Pons (tissue), 1 donor: ENCODE data around the gene ADGRD1.

ENCODE experiments used
- DNase-seq: peaks from one replicate; pipeline ENCODE4 v3.0.0-alpha.2; 2016; ENCODE audit warnings: low spot score

Gene ADGRD1

DNA sequence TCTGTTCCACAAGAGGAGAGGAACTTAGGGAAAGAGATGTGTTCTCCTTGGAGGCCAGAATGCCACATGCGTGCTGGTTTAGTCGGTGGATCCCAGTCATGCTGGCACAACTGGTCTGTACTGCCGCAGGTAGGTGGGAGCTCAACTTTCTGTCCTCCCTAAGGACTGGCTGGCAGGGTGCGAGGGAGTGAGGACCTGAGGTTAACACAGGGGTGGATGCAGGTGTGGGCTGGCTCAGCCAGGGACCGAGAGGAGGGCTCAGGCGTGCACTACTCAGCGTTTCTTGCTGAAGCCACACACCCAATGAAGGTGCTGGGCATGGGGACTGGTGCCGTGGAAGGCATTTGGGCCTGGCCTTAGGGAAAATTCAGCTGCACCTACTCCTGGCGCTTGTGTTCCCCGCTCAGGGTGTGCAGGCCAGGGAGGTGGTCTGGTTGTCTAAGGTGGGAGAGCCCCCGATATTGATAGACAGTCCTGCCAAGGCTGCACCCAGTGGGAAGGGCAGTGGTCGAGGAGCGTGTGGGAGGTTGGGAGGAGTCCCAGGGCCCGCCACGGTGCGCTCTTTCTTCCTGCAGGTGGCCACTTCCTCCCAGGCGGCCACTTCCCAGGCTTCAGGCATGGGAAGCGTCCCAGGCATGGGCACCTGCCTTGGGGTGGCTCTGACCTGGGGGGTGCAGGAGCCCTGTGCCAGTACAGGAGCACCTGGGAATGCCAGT lies 138.4 kb downstream of the ADGRD1 start:
- DNase-seq: no peak

GRCh38 chr12:131092901-131093603 lies 139.3 kb downstream of the ADGRD1 start:
- no peak for DNase-seq

GRCh38 chr12:131093604-131093955 lies 139.9 kb downstream of the ADGRD1 start:
- no peak for DNase-seq

DNA sequence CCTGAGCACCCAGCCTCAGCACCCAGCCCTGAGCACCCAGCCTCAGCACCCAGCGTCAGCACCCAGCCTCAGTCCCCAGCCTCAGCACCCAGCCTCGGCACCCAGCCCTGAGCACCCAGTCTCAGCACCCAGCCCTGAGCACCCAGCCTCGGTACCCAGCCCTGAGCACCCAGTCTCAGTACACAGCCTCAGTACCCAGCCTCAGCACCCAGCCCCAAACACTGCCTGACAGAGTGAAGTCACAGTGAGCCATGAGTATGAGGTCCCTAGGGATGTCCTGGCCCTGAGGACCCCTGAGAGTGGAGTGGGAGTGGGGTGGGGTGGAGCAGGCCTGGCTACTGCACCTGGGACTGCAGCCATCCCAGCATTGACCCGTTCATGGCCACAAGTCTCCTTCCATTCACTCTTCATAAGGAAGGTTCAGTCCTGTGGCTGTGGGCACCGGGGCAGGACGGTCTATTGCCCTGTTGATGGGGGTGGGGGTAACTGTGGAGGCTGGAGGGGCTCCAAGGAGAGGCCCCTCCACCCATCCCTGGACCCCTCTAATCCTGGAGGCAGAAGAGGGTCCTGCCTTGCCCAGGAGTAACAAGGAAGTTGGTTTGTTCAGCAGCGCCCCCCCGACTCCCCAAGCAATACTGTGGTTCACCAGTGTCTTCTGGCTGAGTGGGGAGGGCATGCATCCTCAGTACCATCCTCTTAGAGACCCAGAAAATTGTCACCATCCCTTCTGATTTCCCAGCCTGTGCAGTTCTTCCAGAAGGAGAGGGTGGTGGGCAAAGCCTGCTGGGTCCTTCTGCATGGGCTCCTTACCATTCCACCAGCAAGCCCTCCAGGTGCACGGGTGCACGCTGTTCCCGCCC lies 140.5 kb downstream of the ADGRD1 start:
- no peak for DNase-seq

DNA sequence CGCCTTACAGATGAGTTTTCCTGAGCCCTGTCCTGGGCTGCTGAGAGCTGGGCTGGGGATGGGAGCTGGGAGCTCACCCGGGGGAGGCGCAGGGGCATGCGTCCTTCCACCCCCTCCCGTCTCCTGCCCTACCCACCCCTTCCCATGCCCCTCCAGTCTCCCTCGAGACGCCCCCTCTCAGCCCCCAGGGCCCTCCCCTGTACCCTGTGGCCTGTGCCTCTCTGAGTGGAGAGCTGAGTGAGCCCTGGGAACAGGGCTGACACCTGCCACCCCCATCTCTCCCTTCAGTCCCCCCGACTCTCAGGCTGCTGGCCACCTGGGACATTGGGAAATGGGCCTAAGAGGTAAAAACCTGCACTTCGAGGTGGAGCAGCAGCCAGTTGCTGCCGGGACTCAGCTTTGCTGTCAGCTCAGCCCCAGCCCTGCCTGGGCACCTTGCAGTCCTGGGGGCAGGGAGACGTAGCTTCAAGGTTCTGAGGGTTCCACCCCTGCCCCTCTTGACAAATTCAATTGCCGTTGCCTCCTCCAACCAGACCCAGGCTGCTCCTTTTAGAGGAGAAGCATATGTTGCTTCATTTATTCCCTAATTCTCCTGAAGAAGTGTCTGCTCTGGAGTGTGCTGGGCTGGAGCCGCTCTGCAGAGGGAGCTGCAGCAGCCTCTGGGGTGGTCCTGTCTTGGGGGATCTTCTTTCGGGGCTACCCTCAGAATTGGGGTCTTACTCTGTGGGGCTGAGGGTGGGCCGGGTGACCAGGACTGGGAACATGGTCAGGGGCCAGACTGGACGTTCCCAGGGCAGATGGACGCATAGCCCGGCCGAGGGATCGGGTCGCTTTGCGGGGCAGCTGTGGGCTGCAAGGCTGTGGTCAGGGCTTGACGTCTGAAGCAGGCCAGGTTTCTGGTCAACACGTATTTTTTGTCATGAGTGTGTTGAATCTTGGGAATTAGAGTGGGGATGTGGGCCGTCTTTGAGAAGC lies 141.4 kb downstream of the ADGRD1 start:
- no peak for DNase-seq

DNA sequence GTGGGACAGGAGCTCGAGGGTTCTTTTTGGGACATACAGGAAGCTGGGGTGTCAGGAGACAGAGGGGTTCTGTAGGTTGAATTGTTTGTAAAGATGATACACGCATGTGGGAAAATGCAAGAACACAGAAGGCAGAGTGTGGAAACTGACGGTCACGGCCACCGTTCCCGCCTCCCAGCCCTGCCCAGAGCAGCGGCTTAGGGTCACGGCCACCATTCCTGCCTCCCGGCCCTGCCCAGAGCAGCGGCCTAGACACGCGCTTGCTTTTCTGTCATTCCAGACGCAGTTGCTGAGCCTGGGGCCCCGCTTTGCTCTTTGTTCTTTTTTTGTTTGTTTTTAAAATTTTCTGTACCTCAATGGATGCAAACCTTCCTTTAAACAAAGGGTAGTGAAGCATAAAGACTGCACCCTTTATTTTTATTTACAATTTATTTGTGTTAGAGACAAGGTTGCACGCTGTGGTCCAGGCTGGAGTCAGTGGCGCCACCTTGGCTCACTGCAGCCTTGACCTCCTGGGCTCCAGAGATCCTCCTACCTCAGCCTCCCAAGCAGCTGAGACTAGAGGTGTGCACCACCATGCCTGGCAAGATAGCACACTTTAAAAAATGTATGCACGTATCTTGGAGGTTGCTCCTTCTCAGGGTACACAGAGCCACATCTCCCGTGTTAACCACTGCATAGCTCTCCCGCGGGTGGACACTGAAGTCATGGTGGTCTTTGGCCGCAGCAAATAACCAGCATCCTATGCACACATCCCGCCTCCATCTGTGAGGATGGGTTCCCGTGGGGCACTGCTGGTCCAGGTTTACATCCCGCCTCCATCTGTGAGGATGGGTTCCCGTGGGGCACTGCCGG lies 142.3 kb downstream of the ADGRD1 start:
- no peak for DNase-seq

GRCh38 chr12:131096681-131097181 lies 143.0 kb downstream of the ADGRD1 start:
- no peak for DNase-seq

GRCh38 chr12:131097202-131098177 lies 143.8 kb downstream of the ADGRD1 start:
- no peak for DNase-seq

GRCh38 chr12:131098178-131098981 lies 144.7 kb downstream of the ADGRD1 start:
- no peak for DNase-seq

GRCh38 chr12:131100031-131100674 lies 146.4 kb downstream of the ADGRD1 start:
- no peak for DNase-seq

- no peak for DNase-seq
Observed at GRCh38 chr12:131101006-131101405, 147.3 kb downstream of the ADGRD1 start.

DNA sequence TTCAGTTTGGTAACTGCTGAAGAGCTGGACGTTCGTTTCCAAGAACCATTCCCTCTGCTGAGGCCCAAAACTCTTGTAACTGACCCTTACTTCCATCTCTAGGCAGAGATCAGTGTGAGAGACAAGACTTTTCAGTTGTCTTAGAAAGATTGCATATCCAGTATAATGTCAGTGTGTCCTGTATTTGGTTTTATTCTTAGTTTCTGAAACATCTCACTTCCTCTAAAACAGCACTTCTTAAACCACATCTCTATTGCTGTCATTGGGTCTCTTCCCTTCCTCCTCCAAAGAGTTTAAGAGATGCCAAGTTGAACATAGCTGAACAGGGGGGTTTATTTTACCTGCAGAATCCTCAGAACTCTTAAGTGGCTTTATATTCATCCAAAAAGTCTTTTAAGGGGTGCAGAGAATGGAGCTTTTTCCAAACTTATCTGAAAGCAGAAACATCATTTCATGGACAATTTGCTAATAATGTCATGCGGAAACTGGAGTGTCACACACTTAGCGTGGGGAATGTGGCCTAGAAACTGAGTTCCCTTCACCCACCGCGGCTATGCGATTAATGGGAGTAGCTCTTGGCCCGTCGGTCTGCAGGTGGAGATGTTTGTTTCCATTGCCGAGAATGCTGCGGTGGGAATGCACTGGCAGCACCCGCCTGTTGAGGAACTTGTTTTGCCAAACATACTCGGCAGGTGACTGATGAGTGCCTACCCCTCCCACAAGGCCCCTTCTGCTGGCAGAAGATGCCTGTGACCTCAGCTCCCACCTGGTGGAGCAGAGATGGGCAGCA lies 148.2 kb downstream of the ADGRD1 start:
- DNase-seq: peak; percentile 54

- no peak for DNase-seq
Observed at GRCh38 chr12:131102493-131102931, 148.8 kb downstream of the ADGRD1 start.

DNA sequence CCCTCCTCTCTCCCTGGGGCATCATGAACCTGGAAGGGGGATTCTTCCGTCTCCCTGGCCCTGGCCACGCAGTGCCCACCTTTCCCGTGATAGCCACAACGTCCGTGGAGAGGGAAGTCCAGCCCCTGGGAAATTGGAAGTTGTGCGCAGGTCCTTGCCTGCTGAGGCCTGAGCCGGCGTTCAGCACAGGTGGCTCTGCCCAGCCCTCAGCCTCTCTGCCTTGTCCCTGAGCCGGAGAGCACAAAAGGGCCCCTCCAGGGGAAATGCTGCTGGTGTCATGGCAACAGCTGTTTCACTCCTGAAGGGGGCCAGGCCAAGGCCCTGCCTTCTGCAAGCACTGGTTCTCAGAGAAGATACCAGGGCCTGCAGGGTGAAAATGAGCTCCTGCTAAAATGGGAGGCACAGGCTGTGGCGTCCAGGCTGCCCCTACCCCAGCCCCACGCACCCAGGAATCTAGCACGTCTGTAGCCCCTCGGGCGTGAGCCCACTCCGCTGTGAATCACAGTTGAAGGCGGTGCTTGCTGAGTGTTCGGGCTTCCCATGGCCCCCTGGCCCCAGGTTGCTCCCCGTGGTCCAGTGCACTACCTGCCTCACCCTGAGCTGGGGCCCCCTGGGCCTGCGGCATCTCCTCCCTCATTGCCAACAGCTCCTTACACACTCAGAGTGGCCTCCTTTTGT lies 149.4 kb downstream of the ADGRD1 start:
- no peak for DNase-seq

GRCh38 chr12:131103669-131104462 lies 150.2 kb downstream of the ADGRD1 start:
- no peak for DNase-seq
